HepG2 (cell line): Measurements from ENCODE around the gene GPR62. TPM values are rescaled to one million over a fixed set of nuclear protein-coding genes. Genes with fewer than 3 reads are reported as not detected.
A peak's percentile ranks its signal among the peaks of the same experiment; 100 is the strongest.

Experiments used
- CREB3 ChIP-seq: sonication (generic); formaldehyde crosslinking; IDR thresholded peaks from 2 replicates; pipeline ENCODE4 v1.5.0; 2020; ENCODE audit warnings: missing genetic modification reagents
- ERF ChIP-seq: IDR thresholded peaks from 2 replicates; pipeline ENCODE4 v1.6.1; 2018; ENCODE audit warnings: missing biosample characterization, missing genetic modification reagents
- FOXC1 ChIP-seq: sonication (generic); formaldehyde crosslinking; IDR thresholded peaks from 2 replicates; pipeline ENCODE4 v1.8.0; 2022; ENCODE audit warnings: mild to moderate bottlenecking, missing genetic modification reagents, borderline replicate concordance
- GRHL1 ChIP-seq: sonication (generic); formaldehyde crosslinking; conservative IDR thresholded peaks from 2 replicates; pipeline ENCODE4 v1.8.0; 2022; ENCODE audit warnings: missing genetic modification reagents
- ISL2 ChIP-seq: sonication (generic); formaldehyde crosslinking; IDR thresholded peaks from 2 replicates; pipeline ENCODE4 v1.5.0; 2020; ENCODE audit warnings: missing genetic modification reagents
- KLF12 ChIP-seq: sonication (generic); formaldehyde crosslinking; IDR thresholded peaks from 2 replicates; pipeline ENCODE4 v1.4.0; 2020; ENCODE audit warnings: missing genetic modification reagents, borderline replicate concordance
- KMT2B ChIP-seq: IDR thresholded peaks from 2 replicates; pipeline ENCODE4 v1.6.1; 2016; ENCODE audit warnings: missing genetic modification reagents, missing compliant biosample characterization
- MAF1 ChIP-seq: sonication (generic); formaldehyde crosslinking; IDR thresholded peaks from 2 replicates; pipeline ENCODE4 v1.5.0; 2020; ENCODE audit warnings: missing genetic modification reagents, borderline replicate concordance
- MED13 ChIP-seq: sonication (generic); formaldehyde crosslinking; IDR thresholded peaks from 2 replicates; pipeline ENCODE4 v1.5.0; 2020; ENCODE audit warnings: missing genetic modification reagents
- NCOA1 ChIP-seq: sonication (generic); formaldehyde crosslinking; IDR thresholded peaks from 2 replicates; pipeline ENCODE4 v1.9.0; 2021; ENCODE audit warnings: missing genetic modification reagents
- NFE2L2 ChIP-seq: fragments of 150-350 bp; IDR thresholded peaks from 2 replicates; pipeline ENCODE4 v1.6.1; 2014; ENCODE audit warnings: low read length
- NR3C1 ChIP-seq: sonication (generic); formaldehyde crosslinking; IDR thresholded peaks from 2 replicates; pipeline ENCODE4 v1.4.0; 2020; ENCODE audit warnings: missing genetic modification reagents
- PTBP1 ChIP-seq: fragments of 200-400 bp; formaldehyde crosslinking; IDR thresholded peaks from 2 replicates; pipeline ENCODE4 v1.6.1; 2018; ENCODE audit warnings: low read length, low read depth; ENCODE audit not compliant: poor library complexity, severe bottlenecking
- SATB2 ChIP-seq: sonication (generic); formaldehyde crosslinking; IDR thresholded peaks from 2 replicates; pipeline ENCODE4 v1.5.0; 2020; ENCODE audit warnings: missing genetic modification reagents
- SPEN ChIP-seq: sonication (generic); formaldehyde crosslinking; IDR thresholded peaks from 2 replicates; pipeline ENCODE4 v1.5.1; 2020; ENCODE audit warnings: low read depth, mild to moderate bottlenecking, missing genetic modification reagents
- THYN1 ChIP-seq: sonication (generic); formaldehyde crosslinking; IDR thresholded peaks from 2 replicates; pipeline ENCODE4 v1.8.1; 2023; ENCODE audit warnings: low read depth, mild to moderate bottlenecking, moderate library complexity, missing genetic modification reagents, borderline replicate concordance
- ZNF407 ChIP-seq: sonication (generic); formaldehyde crosslinking; IDR thresholded peaks from one replicate; pipeline ENCODE4 v1.5.1; 2020; ENCODE audit warnings: mild to moderate bottlenecking, missing genetic modification reagents; ENCODE audit errors: not compliant biosample characterization
- ZNF570 ChIP-seq: sonication (generic); formaldehyde crosslinking; IDR thresholded peaks from 2 replicates; pipeline ENCODE4 v1.4.0; 2020; ENCODE audit warnings: mild to moderate bottlenecking, missing genetic modification reagents, borderline replicate concordance
- ZNF782 ChIP-seq: sonication (generic); formaldehyde crosslinking; IDR thresholded peaks from 2 replicates; pipeline ENCODE4 v1.4.0; 2020; ENCODE audit warnings: missing genetic modification reagents, mild to moderate bottlenecking, borderline replicate concordance
- polyA plus RNA-seq, 8 experiments: library from polyadenylated mRNA; depleted of rRNA in 3 of 8; stranded (reverse) in 7 of 8; unstranded in 1 of 8; fragments of >200 nt; fragmentation: Illumina TruSeq in 4 of 8; extraction: Trizol in 4 of 8; gene quantifications; 2 replicates each; pipeline versions ENCODE4 v1.2.1 to v1.2.3, GENCODE V29; 2011 to 2016; ENCODE audit warnings: low read depth in 4 of 8, missing spikeins in 1 of 8, mixed read lengths in 1 of 8; ENCODE audit not compliant: insufficient read depth in 1 of 8
- total RNA-seq, 5 experiments: library from RNA; depleted of rRNA; stranded (reverse); fragments of >200 nt; fragmentation: Illumina TruSeq; extraction: Trizol; gene quantifications; 2 replicates each; pipeline ENCODE4 v1.2.3, GENCODE V29; 2016; ENCODE audit warnings: low read depth in 1 of 5

GPR62 gene
- total and polyA plus RNA-seq, 2 of the 13 experiments (the other 11 are each of a cell fraction or from before 2014, with no cell fraction given): not detected

GRCh38 chr3:51982838-51983577 lies 27.8 kb downstream of the GPR62 start, which contains the start of gene ACY1 (continued):
- TF ChIP-seq KMT2B (peak; percentile 57), NFE2L2 (no peak), SATB2 (CRISPR knock-in tag) (0 out of 2 replicates have a peak, but pooled peaks have one; percentile 47), MAF1 (CRISPR knock-in tag) (0 out of 2 replicates have a peak, but pooled peaks have one; percentile 14), FOXC1 (CRISPR knock-in tag) (peak; percentile 90; the same call in 1 of the 2 replicates), NR3C1 (CRISPR knock-in tag) (no peak), ZNF407 (peak; percentile 44), KLF12 (CRISPR knock-in tag) (peak; percentile 70; the same call in 1 of the 2 replicates), ERF (CRISPR knock-in tag) (peak; percentile 88; the same call in 1 of the 2 replicates), ZNF570 (CRISPR knock-in tag) (no peak), GRHL1 (CRISPR knock-in tag) (no peak), THYN1 (CRISPR knock-in tag) (no peak), ZNF782 (CRISPR knock-in tag) (peak; percentile 68; the same call in 1 of the 2 replicates), CREB3 (peak; percentile 65; the same call in 1 of the 2 replicates), MED13 (CRISPR knock-in tag) (peak; percentile 76; the same call in 1 of the 2 replicates), ISL2 (CRISPR knock-in tag) (peak; percentile 72), SPEN (CRISPR knock-in tag) (peak; percentile 97), PTBP1 (no peak), NCOA1 (no peak)
